GM18873 (cell line): ENCODE measurements around the gene IPCEF1.
"Not testable (repeated sequence)": the region's sequence is repeated elsewhere in the genome, so short reads cannot be mapped to it uniquely, and the experiment has no call there.

ENCODE experiments used
- ATAC-seq: cut with Tn5 transposase; IDR thresholded peaks from one replicate; pipeline ENCODE4 v1.9.1; 2021; ENCODE audit warnings: mild to moderate bottlenecking, moderate library complexity, moderate number of reproducible peaks; ENCODE audit not compliant: unreplicated experiment, low FRiP score

The IPCEF1 gene

GRCh38 chr6:154249499-154250298 lies 106.9 kb downstream of the IPCEF1 start:
- ATAC-seq, result peak; percentile 64

GRCh38 chr6:154247119-154247861 lies 109.3 kb downstream of the IPCEF1 start:
- ATAC-seq, result peak; percentile 43

DNA sequence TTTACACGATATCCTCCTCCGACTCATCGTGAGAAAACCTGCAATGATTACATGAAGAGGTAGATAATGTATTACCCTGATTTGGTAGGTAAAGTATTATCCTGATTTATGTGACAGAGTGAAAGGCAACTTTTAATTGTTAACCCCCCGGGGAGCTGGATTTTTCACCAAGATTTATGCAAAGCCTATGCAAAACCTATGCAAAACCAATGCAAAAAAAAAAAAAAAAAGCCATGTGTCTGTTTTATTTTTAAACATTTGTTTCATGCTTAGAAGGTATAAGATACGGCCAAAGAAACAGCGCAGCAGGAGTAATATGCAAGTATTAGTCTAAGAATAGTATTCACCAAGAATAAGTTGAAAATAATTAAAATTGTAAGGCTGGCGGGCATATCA lies 109.9 kb downstream of the IPCEF1 start:
- no peak for ATAC-seq

- no peak for ATAC-seq
Observed at GRCh38 chr6:154245506-154245905, 111.1 kb downstream of the IPCEF1 start.

DNA sequence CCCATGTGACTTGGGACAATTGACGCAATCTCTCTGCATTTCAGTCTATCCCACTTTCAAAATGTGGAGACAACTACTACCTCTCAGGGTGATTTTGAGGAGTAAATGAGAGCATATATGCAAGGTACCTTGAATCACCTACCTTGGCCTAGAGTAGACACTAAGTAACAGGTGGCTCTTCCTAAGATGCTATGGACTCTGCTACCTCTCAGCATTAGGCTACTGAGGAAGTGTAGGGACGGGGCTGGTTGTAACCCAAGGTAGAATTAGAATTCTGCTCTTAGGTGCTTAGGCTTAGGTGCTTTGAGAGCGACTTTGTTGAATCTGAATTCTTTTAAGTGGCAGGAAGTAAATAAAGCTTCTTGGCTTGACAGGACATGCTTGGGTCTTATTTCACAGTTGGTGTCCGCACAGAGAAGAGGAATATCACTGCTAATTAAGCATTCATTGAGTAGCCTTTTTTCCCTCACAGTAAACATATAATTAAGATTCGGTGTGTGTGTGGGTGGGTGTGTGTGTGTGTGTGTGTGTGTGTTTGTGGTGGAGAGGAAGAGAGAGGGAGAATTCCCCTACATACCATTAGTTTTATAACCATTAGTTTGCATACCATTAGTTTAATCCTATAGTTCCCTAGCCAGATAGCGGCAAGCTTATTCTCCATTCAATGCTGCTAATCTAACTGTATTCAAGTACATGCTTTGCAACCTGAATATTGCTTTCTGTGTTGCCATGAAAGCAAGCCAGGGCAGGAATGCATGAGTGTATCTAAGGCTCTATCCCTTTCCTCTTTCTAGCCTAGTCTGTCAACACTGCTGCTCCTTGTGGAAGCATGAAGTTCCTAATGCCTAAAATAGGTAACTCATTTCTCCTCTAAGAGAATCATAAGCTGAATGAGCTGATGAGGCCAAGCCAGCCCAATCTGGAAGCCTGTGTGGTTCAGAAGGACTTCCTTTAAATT lies 112.5 kb downstream of the IPCEF1 start:
- no peak for ATAC-seq

- ATAC-seq, result no peak
Observed at GRCh38 chr6:154242617-154243357, 113.8 kb downstream of the IPCEF1 start.

DNA sequence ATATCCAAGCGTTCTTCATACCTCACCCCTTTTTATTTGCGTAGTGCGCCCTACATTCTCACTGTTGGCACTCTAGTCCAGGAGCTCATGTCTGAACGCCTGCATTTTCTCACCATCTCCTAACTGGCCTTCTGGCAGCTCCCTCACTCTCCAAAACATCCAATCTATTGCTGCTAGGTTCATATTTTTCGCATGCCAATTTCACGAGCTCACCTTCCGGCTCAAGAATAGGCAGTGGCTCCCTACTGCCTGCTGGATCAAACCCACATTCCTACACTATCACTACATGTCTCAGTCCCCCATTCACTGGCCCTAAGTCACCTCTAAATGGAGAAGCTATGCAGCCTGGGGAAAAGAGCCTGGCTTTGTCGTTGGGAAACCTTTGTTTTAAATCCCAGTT lies 115.0 kb downstream of the IPCEF1 start:
- ATAC-seq, result no peak

GRCh38 chr6:154241061-154241460 lies 115.5 kb downstream of the IPCEF1 start:
- ATAC-seq, result not testable (repeated sequence)

GRCh38 chr6:154239392-154239791 lies 117.2 kb downstream of the IPCEF1 start:
- ATAC-seq, result no peak

- no peak for ATAC-seq
Observed at GRCh38 chr6:154238831-154239230, 117.8 kb downstream of the IPCEF1 start.

- no peak for ATAC-seq
Observed at GRCh38 chr6:154236646-154237301, 119.8 kb downstream of the IPCEF1 start.

- peak; percentile 51 for ATAC-seq
Observed at GRCh38 chr6:154234019-154234772, 122.4 kb downstream of the IPCEF1 start.

GRCh38 chr6:154233383-154233782 lies 123.2 kb downstream of the IPCEF1 start:
- no peak for ATAC-seq

DNA sequence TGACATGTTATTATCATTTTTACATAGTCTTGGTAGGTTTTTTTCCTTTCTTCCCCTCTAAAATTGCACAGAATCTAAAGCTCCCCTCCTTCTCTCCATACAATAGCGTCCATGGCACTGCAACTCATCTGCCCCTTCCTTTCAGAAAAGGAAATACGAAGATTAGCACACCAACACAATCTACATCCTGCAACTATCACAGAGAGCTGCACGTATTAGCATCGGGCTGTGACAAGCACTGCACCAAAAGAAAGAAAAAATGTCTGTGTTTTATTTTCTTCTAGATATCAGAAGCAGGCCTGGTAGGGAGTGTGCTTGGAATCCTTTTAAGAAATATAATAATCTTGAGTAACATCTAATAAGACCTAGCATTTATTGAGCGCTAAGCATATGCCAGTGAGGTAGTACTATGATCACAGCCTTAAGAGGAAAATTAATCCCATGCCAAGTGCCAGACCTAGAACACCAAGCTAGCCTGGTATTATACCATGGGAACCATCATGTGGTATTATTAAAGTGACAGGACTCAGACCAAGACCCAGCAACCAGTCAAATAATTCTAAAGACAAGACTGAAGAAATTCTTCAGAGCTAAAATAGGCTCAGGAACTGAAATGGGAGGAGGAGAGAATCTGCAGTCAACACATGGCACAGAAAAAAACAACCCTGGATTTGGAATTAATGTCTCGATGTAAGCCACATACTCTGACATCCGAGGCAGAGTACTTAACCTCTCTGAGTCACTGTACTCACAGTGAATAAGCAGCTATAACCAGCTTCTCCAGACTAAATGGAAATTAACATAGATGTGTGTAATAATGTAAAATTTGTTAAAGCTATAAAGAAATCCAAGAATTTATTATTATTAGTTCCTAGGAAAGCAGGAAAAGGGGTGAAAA lies 124.3 kb downstream of the IPCEF1 start:
- no peak for ATAC-seq

- ATAC-seq, result no peak
Observed at GRCh38 chr6:154230910-154231595, 125.5 kb downstream of the IPCEF1 start.

DNA sequence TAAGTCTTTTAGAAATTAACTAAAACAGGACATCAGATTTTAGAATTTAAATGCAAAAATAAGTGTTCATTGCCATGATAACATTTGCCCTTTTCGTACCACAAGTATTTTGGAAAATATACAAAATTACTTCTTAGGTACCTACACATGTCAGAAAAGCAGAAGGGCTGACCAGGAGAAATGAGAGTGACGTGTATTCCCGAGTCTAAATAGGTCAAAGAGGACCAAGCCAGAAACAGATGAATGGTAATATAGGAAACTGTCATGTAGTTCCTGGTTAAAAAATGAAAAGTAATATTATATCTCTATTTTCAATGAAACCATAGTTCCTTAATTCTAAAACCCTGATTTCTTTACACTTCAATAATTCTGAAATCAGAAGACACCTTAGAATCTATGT lies 126.2 kb downstream of the IPCEF1 start:
- ATAC-seq, result no peak

GRCh38 chr6:154229786-154230185 lies 126.8 kb downstream of the IPCEF1 start:
- ATAC-seq, result peak; percentile 69
